Astrocyte of the cerebellum (primary cell): ENCODE results near the gene CABCOCO1.
A peak's percentile ranks its signal among the peaks of the same experiment; 100 is the strongest.

Experiments
- DNase-seq: peaks from one replicate; pipeline ENCODE4 v3.0.0-alpha.2; 2011; ENCODE audit warnings: low read depth
- H3K4me3 ChIP-seq: 2 replicates; pipeline ENCODE4 v1.5.1; 2011; ENCODE audit warnings: mild to moderate bottlenecking, low read depth, low read length, moderate library complexity
- CTCF ChIP-seq: IDR thresholded peaks from 2 replicates; pipeline ENCODE4 v1.5.1; 2012; ENCODE audit warnings: low read length, low read depth, moderate library complexity, mild to moderate bottlenecking; ENCODE audit errors: missing control alignments
- in situ Hi-C: cut with HindIII; loops from 2 replicates; pipeline ENCODE4 v1.10.0; 2017; ENCODE audit warnings: low sequenced_read_pairs

CABCOCO1 gene

DNA sequence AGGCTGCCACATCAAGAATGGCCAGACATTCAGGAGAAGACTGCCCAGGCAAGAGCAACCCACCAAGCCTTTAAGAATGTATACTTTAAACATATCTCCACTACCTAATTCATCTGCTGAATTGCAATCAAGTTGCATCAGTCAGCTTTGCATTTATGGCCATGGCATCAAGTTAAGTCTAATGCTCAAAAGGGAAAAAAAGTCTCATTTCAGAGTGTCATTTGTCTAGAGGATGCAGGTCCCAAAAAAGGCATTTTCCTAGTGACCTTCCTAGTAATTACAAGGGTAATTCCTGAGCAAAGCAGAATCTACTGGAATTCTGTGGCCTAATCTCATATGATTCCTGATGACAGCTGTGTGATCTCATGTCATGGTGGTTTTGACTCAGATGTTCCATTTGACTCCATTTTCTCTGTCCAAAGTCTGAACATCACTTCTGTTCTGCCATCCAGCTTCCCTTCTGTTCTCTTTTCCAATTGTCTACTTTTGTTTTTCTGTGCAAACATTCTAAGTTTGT, 7.3 kb upstream of the CABCOCO1 start:
- TF ChIP-seq CTCF, result no peak
- no peak overlapping the region for H3K4me3 ChIP-seq
- no peak for DNase-seq
- in situ Hi-C loops, result no loop called here

DNA sequence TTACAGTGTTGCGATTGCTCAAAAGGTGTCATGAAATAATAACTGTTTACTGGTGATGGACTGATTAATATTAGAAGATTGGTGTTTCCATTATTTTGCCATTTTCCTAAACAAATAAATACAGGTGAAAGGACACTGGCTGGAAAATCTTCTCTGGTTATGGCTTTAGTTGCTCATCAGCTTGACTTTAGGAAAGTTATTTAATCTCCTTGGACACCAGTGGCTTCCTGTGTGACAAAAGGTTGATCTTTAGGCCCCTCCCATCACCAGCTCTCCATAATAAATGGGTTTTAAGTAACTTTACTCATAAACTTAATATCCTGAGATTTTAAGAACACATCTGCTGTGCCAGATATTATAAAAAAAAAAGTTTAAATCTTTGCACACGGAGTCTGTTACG, 737 bp downstream of the CABCOCO1 start:
- H3K4me3 ChIP-seq, result peak overlapping the region; percentile 71
- no peak for TF ChIP-seq CTCF
- in situ Hi-C loops, result no loop called here
- no peak for DNase-seq

DNA sequence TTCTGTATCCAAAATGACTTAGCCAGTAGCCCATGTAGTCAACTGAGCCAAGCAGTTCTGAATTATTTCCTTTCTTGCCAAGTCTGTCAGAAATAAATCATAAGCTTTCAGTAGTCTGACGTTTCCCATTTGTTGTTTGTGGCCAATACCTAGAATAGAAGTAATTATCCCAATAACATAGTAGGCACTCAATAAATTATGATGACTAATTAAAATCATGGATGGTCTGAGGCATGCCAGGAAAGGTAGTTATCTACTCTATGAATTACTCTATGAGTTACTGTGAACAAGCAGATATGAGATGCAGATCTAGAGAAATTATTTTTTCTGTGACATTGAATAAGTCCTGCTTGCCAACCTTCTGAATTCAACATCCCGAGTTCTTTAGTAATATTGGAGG, 2.3 kb downstream of the CABCOCO1 start:
- no peak for DNase-seq
- no peak for TF ChIP-seq CTCF
- in situ Hi-C loops, result no loop called here
- H3K4me3 ChIP-seq, result no peak overlapping the region

DNA sequence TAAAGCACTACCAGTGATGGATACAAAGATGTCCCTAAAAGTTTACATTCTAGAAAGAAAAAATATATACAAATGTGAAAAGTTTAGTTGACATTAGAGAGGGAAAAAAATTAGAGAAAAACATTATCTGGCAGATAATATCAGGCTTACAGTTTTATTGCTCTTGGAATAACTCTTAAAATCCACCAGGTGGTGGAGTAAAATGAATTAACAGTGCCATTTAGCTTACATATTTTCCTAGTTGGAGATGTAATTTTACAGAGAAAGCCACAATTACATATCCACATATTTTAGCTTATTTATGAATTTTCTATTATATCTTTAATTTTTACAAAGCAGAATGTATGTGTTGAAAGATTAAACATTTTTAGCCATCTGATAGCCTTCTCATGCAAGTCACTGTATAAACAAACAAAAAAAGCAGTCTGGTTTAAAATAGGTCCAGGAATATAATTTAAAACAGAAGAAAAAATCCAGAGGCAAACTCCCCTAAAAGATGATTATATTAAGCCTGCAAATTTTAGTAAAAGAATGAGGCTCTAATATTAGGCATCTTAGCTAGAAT, 6.5 kb downstream of the CABCOCO1 start:
- in situ Hi-C loops, result no loop called here
- DNase-seq, result no peak
- no peak overlapping the region for H3K4me3 ChIP-seq
- no peak for TF ChIP-seq CTCF

DNA sequence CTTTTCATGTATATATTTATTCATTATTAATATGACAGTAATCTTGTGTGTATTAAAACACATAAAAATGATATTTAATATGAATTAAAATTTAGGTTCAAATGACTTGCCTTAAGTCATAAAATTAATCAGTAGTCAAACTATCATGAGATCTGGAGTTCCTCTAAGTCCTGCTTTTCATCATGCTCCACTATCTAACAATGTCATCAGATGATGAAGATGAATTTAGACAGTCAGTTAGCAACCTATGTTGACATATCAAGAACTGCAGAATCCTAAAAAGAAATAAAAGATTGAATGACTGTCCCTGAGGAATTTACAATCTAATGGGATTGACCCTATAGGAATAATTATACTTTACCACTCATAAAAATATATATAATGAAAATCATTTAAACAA, 7.1 kb downstream of the CABCOCO1 start:
- in situ Hi-C loops, result no loop called here
- TF ChIP-seq CTCF, result no peak
- no peak overlapping the region for H3K4me3 ChIP-seq
- DNase-seq, result no peak

- in situ Hi-C loops, result no loop called here
- TF ChIP-seq CTCF, result no peak
- DNase-seq, result no peak
- no peak overlapping the region for H3K4me3 ChIP-seq
Measured at GRCh38 chr10:61673360-61673759, 10.6 kb downstream of the CABCOCO1 start.
